Subcutaneous adipose tissue (tissue), 4 donors: ENCODE data around the gene KLK5. TPM values are rescaled to one million over a fixed set of nuclear protein-coding genes. Genes with fewer than 3 reads are reported as not detected.

Experiments used
- CTCF ChIP-seq: fragments of 450-650 bp; IDR thresholded peaks from one replicate; pipeline ENCODE4 v1.5.1; 2016; ENCODE audit warnings: low read depth, mild to moderate bottlenecking, control low read depth, antibody characterized with exemption, moderate library complexity
- total RNA-seq, 4 donors: library from RNA; depleted of rRNA; stranded (reverse); fragments of >200 nt; gene quantifications; one replicate each; pipeline ENCODE4 v1.1.0, GENCODE V29; 2016

The KLK5 gene
- total RNA-seq, 4 donors from 2014 or later = not detected

GRCh38 chr19:50978772-50979390 is 26.0 kb upstream of the KLK5 start:
- TF ChIP-seq CTCF = no peak

DNA sequence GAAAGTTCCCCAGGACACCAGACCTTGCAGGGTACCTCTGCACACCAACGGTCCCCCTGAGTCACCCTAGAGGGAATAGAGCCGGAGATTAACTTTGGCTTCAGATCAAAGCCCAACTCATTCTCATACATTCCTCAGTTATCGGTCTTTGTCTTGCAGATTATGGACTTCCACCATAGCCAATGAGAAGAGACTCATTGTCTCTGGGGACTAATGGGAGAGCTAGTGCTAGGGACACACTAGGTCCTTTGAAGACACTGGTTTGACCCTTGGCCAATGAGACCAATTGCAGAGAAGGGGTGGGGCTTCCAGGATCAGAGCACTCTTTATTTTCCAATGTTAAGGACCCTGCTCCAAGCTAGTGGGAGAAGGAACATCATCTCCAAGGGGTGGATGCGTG is 24.8 kb upstream of the KLK5 start:
- TF ChIP-seq CTCF = no peak

GRCh38 chr19:50975766-50976165 is 22.9 kb upstream of the KLK5 start:
- TF ChIP-seq CTCF = no peak

DNA sequence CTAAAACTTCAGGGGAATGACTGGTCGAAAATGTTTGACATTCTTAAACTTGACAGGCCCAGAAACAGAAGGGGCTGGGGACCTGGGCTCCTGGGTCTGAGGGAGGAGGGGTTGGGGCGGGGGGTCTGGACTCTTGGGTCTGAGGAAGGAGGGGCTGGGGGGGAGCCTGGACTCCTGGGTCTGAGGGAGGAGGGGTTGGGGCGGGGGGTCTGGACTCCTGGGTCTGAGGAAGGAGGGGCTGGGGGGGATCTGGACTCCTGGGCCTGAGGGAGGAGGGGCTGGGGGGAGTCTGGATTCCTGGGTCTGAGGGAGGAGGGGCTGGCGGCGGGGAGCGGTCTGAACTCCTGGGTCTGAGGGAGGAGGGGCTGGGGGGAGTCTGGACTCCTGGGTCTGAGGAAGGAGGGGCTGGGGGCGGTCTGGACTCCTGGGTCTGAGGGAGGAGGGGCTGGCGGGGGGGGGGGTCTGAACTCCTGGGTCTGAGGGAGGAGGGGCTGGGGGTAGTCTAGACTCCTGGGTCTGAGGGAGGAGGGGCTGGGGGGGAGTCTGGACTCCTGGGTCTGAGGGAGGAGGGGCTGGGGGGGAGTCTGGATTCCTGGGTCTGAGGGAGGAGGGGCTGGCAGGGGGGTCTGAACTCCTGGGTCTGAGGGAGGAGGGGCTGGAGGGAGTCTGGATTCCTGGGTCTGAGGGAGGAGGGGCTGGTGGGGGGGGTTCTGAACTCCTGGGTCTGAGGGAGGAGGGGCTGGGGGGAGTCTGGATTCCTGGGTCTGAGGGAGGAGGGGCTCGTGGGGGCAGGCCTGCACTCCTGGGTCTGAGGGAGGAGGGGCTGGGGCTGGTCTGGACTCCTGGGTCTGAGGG is 22.1 kb upstream of the KLK5 start:
- TF ChIP-seq CTCF = no peak

GRCh38 chr19:50972795-50973376 is 20.0 kb upstream of the KLK5 start:
- TF ChIP-seq CTCF = no peak

- no peak for TF ChIP-seq CTCF
Measured at GRCh38 chr19:50969413-50969760, 16.5 kb upstream of the KLK5 start, which contains the start of gene KLK6. KLK6 (minus strand) TSS chr19:50969591; CDS start chr19:50968104, 1,487 bp downstream.

DNA sequence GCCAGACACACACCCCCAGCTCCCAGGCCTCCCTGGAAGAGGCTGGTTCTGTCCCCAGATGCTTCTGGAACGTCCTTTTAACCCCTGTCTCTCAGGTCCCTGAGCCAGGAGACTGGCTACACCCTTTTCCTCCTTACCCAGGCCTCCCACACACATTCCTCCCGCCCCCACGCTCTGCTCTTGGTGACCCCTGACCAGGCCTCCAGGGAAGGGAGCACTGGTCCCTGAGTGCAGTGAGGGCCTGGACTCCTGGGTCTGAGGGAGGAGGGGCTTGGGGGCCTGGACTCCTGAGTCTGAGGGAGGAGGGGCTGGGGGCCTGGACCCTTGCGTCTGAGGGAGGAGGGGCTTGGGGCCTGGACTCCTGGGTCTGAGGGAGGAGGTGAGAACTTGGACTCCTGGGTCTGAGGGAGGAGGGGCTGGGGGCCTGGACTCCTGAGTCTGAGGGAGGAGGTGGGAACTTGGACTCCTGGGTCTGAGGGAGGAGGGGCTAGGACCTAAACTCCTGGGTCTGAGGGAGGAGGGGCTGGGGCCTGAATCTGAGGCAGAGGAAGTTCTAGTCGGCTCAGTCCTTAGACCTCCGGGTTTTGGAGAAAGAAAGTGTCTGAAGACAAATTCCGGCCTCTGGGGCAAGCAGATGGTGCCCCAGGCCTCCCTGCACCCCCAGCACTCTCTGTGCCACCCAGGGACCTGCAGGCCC is 16.0 kb upstream of the KLK5 start:
- no peak for TF ChIP-seq CTCF
